22Rv1 (cell line): ENCODE results near the gene MN1.

Experiments used
- H3K27ac ChIP-seq: fragments of 450-650 bp; 2 replicates; pipeline ENCODE4 v1.5.1; 2017
- CTCF ChIP-seq: fragments of 450-650 bp; IDR thresholded peaks from 2 replicates; pipeline ENCODE4 v1.5.1; 2017; ENCODE audit warnings: mild to moderate bottlenecking
- ZFX ChIP-seq: fragments of 450-650 bp; IDR thresholded peaks from 2 replicates; pipeline ENCODE4 v1.6.1; 2017; ENCODE audit warnings: antibody characterized with exemption, borderline replicate concordance

Gene MN1

GRCh38 chr22:27768027-27768653 lies 33.4 kb downstream of the MN1 start:
- no peak for TF ChIP-seq ZFX
- no peak for TF ChIP-seq CTCF
- no peak overlapping the region for H3K27ac ChIP-seq

- H3K27ac ChIP-seq, result no peak overlapping the region
- no peak for TF ChIP-seq CTCF
- no peak for TF ChIP-seq ZFX
Measured at GRCh38 chr22:27766679-27767078, 34.9 kb downstream of the MN1 start.

GRCh38 chr22:27765706-27766291 lies 35.8 kb downstream of the MN1 start:
- H3K27ac ChIP-seq, result no peak overlapping the region
- TF ChIP-seq CTCF (no peak), ZFX (no peak)

GRCh38 chr22:27764722-27765236 lies 36.8 kb downstream of the MN1 start:
- no peak overlapping the region for H3K27ac ChIP-seq
- TF ChIP-seq CTCF (no peak), ZFX (no peak)

GRCh38 chr22:27761665-27762064 lies 39.9 kb downstream of the MN1 start:
- no peak for TF ChIP-seq ZFX
- TF ChIP-seq CTCF, result no peak
- H3K27ac ChIP-seq, result no peak overlapping the region

- TF ChIP-seq CTCF, result no peak
- no peak for TF ChIP-seq ZFX
- no peak overlapping the region for H3K27ac ChIP-seq
Measured at GRCh38 chr22:27761000-27761399, 40.6 kb downstream of the MN1 start.

- TF ChIP-seq ZFX (no peak), CTCF (no peak)
- H3K27ac ChIP-seq, result no peak overlapping the region
Measured at GRCh38 chr22:27760474-27760873, 41.1 kb downstream of the MN1 start.
